CD4-positive, CD25-positive, alpha-beta regulatory T cell (primary cell): Measurements from ENCODE around the gene RPTOR. TPM values are rescaled to one million over a fixed set of nuclear protein-coding genes. Genes with fewer than 3 reads are reported as not detected.

Experiments
- polyA plus RNA-seq, 4 donors: library from polyadenylated mRNA; unstranded; fragments of 300-500 nt; fragmentation: Illumina TruSeq; gene quantifications; one replicate each; pipeline ENCODE4 v1.2.3, GENCODE V29; 2021
- total RNA-seq: library from RNA; stranded (reverse); gene quantifications from one replicate; pipeline ENCODE4 v1.2.3, GENCODE V29; 2022

Gene RPTOR
- total and polyA plus RNA-seq, 5 donors from 2014 or later = 4.7 to 70.1 (median 8.2) TPM

Other genes starting within 250 kb of the RPTOR start
- gene ENDOV, start 129.7 kb upstream of the RPTOR start, total RNA-seq = 13.1 TPM
- gene ENDOV, start 129.7 kb upstream of the RPTOR start, polyA plus RNA-seq = 1 to 10 TPM; 6.7 to 8.3 (median 7.5) TPM
- 0.07 TPM for gene NPTX1, start 68.2 kb upstream of the RPTOR start, total RNA-seq
- under 1 TPM in 1 of 4 donors, not detected in 3; 0.22 TPM for gene NPTX1, start 68.2 kb upstream of the RPTOR start, polyA plus RNA-seq